ENCODE measurements around the gene KDM2B.

- TF ChIP-seq CTCF (optimal IDR thresholded peaks at IDR 0.05 in 1 of 3, IDR thresholded peaks at IDR 0.05 in 1 of 3, conservative IDR thresholded peaks at IDR 0.05 in 1 of 3; ENCODE audit: extremely low read depth in 1 of 3, insufficient read depth in 2 of 3, low read length in 3 of 3) (no peak), EZH2 (IDR thresholded peaks at IDR 0.05; ENCODE audit: low read length) (no peak)
Observed at GRCh38 chr12:121379945-121380344, 200.9 kb downstream of the KDM2B start.

Measured in keratinocyte (primary cell).